Breast epithelium (tissue), 4 donors: ENCODE results near the gene SKIC8. TPM values are rescaled to one million over a fixed set of nuclear protein-coding genes. Genes with fewer than 3 reads are reported as not detected.

ENCODE experiments used
- DNase-seq, 2 donors: peaks; one replicate each; pipeline ENCODE4 v3.0.0-alpha.2; 2019; ENCODE audit warnings: low spot score in 2 of 2
- H3K27ac ChIP-seq, 2 donors: fragments of 200-600 bp; sonication (generic) in 1 of 2; one replicate each; pipeline ENCODE4 v1.5.1; 2016 to 2019; ENCODE audit warnings: mild to moderate bottlenecking in 1 of 2
- H3K27me3 ChIP-seq, 2 donors: fragments of 200-600 bp; sonication (generic) in 1 of 2; one replicate each; pipeline versions ENCODE4 v1.5.1 to v1.6.0; 2017 to 2019; ENCODE audit warnings: control low read depth in 1 of 2, mild to moderate bottlenecking in 1 of 2
- H3K36me3 ChIP-seq: fragments of 200-600 bp; one replicate; pipeline ENCODE4 v1.5.1; 2019
- H3K4me1 ChIP-seq, 2 donors: fragments of 200-600 bp; sonication (generic); one replicate each; pipeline ENCODE4 v1.5.1; 2016 to 2019; ENCODE audit warnings: control low read depth in 1 of 2
- H3K4me3 ChIP-seq, 3 donors: fragments of 200-600 bp; sonication (generic); 1 replicate in 2 of 3; 2 replicates in 1 of 3; pipeline ENCODE4 v1.5.1; 2016 to 2019; ENCODE audit warnings: mild to moderate bottlenecking in 3 of 3, moderate library complexity in 2 of 3
- H3K9me3 ChIP-seq, 2 donors: fragments of 200-600 bp; sonication (generic) in 1 of 2; one replicate each; pipeline ENCODE4 v1.5.1; 2016 to 2019; ENCODE audit warnings: control low read depth in 1 of 2
- POLR2A ChIP-seq: fragments of 450-650 bp; IDR thresholded peaks from one replicate; pipeline ENCODE4 v1.6.1; 2016; ENCODE audit warnings: antibody characterized with exemption, mild to moderate bottlenecking, moderate library complexity
- POLR2AphosphoS5 ChIP-seq, 3 donors: sonication (generic); formaldehyde crosslinking; IDR thresholded peaks; one replicate each; pipeline ENCODE4 v1.6.1; 2017; ENCODE audit warnings: antibody characterized with exemption in 3 of 3
- intact Hi-C: fragments of 100-400 bp; cut with DNase I; formaldehyde crosslinking; loops from one replicate; pipeline ENCODE4 v1.15.1; 2023; ENCODE audit warnings: low total_unique reads
- total RNA-seq, 3 donors: library from RNA; depleted of rRNA; stranded (reverse); fragments of >200 nt; gene quantifications; one replicate each; pipeline ENCODE4 v1.1.0, GENCODE V29; 2016
- TF ChIP-seq, protein P1 (sequence below), 3 donors: fragments of 450-650 bp; IDR thresholded peaks; one replicate each; pipeline ENCODE4 v1.5.1; 2016 to 2017; ENCODE audit warnings: antibody characterized with exemption in 3 of 3, mild to moderate bottlenecking in 3 of 3, moderate library complexity in 3 of 3

Gene SKIC8
- total RNA-seq = 10 to 100 TPM; 63.5 to 98.8 (median 96.0) TPM

DNA sequence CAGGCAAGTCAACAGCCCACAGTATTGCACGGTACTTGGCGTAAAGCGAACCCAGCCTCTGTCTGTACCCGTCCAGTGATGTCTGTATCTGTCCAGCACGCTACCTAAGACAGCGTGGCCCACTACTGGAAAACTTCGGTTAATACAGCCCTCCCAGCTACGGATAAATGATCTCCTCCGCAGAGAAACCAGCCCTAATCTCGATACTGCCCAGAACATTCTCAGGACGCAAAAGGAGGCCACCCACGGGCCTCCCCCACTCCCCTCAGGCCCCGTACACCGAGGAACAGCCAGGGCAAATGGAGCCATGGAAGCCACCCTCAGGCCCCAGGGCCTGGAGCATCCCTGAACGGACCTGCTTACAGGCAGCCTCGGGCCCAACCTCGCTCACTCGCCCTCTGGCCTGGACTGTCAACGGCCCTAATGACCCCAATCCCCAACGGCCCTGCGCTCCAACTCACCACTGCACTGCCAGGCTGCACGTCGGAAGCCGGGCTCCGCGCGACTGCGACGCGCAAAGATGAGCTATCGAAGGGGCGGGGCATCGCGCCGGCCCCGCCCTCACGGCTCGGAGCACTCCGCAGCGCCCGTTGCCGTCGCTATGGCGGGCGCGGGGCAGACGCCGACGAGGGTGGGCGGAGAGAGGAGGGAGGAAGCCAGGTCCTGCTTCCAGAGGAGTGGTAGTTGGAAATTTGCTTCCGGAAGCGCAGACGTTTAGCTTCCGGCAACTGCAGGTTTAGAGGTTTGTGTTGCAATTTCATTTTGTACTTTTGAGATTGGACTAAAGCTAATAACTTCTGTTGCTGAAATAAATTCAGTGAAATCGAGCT lies at the start of gene SKIC8:
TSS of gene SKIC8 (minus strand) at position 509 of the 830 bp plus-strand sequence. CDS start 3,923 bp downstream, outside the sequence.
- intact Hi-C loops = no loop called here
- DNase-seq = peak; percentile 88 to 90
- Histone ChIP-seq H3K4me1 (peaks cover 0 to 8% of the 10 kb centered on the region in 2 donors), H3K4me3 (peak within 1 kb of the TSS; percentile 89 to 98 (median 97)), H3K36me3 (no peaks in the 10 kb centered on the region), H3K27me3 (peaks cover 2 to 9% of the 10 kb centered on the region in 2 donors), H3K9me3 (no peaks in the 10 kb centered on the region), H3K27ac (peak within 1 kb of the TSS; percentile 92)
- peak; percentile 83 to 96 (median 86) for TF ChIP-seq POLR2AphosphoS5 (IDR thresholded peaks at IDR 0.05)
- TF ChIP-seq POLR2A = peak; percentile 72
- TF ChIP-seq, protein P1, sequence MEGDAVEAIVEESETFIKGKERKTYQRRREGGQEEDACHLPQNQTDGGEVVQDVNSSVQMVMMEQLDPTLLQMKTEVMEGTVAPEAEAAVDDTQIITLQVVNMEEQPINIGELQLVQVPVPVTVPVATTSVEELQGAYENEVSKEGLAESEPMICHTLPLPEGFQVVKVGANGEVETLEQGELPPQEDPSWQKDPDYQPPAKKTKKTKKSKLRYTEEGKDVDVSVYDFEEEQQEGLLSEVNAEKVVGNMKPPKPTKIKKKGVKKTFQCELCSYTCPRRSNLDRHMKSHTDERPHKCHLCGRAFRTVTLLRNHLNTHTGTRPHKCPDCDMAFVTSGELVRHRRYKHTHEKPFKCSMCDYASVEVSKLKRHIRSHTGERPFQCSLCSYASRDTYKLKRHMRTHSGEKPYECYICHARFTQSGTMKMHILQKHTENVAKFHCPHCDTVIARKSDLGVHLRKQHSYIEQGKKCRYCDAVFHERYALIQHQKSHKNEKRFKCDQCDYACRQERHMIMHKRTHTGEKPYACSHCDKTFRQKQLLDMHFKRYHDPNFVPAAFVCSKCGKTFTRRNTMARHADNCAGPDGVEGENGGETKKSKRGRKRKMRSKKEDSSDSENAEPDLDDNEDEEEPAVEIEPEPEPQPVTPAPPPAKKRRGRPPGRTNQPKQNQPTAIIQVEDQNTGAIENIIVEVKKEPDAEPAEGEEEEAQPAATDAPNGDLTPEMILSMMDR (IDR thresholded peaks at IDR 0.05) = peak in 1 of 3 donors; percentile 18

DNA sequence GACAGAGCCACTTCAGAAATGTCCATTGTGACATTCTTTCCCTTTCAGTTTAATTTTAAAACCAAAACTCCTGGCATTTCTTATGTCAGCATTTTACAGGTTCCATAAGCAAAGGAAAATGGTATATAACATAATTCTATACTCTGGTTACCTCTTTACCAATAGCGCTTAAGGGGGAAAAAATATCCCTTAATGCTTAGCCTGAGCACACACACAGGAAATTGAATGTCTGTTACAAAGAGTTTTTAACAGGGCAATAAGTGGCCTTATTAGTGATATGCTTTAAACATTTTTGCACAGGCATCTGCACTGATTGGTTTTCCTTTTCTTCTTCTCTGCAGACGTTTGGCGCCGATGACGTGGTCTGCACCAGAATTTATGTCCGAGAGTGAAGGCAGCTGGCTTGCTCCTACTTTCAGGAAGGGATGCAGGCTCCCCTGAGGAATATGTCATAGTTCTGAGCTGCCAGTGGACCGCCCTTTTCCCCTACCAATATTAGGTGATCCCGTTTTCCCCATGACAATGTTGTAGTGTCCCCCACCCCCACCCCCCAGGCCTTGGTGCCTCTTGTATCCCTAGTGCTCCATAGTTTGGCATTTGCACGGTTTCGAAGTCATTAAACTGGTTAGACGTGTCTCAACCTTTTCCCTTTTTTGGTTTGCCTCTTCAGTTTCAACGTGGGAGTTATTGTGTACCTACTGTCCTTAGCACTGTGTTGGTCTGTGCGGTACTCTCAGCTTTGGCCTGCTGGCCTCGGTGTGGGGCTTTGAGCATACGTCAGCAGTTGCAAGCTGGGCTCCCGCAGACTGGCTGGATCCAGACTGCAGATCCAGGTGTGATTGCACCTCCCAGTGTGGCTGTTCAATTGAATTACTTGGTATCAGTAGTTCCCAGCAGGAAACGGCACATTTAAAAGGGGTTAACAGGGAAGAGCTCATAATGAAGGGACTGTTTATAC lies 48.5 kb upstream of the SKIC8 start:
- Histone ChIP-seq H3K27me3 (no peaks in the 10 kb centered on the region), H3K4me3 (no peak overlapping the region), H3K27ac (peak overlapping the region; percentile 85 to 87), H3K9me3 (no peaks in the 10 kb centered on the region), H3K4me1 (no peaks in the 10 kb centered on the region), H3K36me3 (no peaks in the 10 kb centered on the region)
- intact Hi-C loops = no loop called here
- DNase-seq = peak; percentile 58 to 75
- TF ChIP-seq POLR2AphosphoS5 (IDR thresholded peaks at IDR 0.05) (no peak), POLR2A (no peak)
- TF ChIP-seq, protein P1 (IDR thresholded peaks at IDR 0.05) = no peak

- H3K27ac ChIP-seq = peak overlapping the region; percentile 14 to 33
- H3K36me3 ChIP-seq = no peaks in the 10 kb centered on the region
- intact Hi-C loops = no loop called here
- no peak for DNase-seq
- H3K4me1 ChIP-seq = no peaks in the 10 kb centered on the region
- H3K27me3 ChIP-seq = peaks cover 0 to 9% of the 10 kb centered on the region in 2 donors
- no peaks in the 10 kb centered on the region for H3K9me3 ChIP-seq
- TF ChIP-seq, protein P1 (IDR thresholded peaks at IDR 0.05) = no peak
- no peak for TF ChIP-seq POLR2AphosphoS5 (IDR thresholded peaks at IDR 0.05)
- TF ChIP-seq POLR2A = no peak
- no peak overlapping the region for H3K4me3 ChIP-seq
Observed at GRCh38 chr15:78345396-78346125, 46.2 kb upstream of the SKIC8 start.

DNA sequence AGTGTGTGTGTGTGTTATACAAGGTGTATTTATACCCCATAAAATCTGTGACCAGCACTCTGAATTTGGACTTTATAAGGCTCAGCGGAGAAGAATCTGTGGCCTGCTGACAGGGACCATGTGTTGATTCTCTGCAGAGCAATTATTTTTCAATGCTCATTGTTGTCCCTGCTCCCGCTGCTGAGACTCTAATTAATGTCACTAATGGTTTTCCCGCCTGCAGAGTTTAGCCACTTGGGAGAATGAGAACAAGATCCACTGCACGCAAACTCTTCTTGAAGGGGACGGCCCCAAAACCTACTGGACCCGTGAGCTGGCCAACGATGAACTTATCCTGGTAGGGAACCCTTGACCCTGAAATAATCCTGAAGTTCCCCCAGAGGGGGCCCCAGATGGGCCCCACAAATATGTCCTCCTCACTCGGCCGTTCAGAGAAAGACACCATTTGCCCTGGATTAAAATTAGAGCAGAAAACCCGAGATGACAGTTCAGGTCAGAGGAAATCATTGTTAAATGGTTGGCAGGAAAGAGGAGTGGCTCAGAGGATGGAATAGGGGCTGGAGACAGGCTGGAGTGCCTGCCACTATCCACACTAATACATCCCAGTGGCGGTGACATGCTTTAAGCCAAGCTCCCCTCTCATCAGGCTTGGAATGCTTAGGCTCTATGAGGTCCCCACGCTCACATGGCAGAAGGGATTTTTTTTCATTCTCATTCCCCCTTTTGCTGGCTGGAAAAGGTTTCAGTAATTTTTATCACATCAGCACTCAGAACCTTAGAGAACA lies 44.1 kb upstream of the SKIC8 start:
- Histone ChIP-seq H3K9me3 (no peaks in the 10 kb centered on the region), H3K4me1 (no peaks in the 10 kb centered on the region), H3K27ac (no peak overlapping the region), H3K27me3 (peaks cover 0 to 27% of the 10 kb centered on the region in 2 donors), H3K4me3 (no peak overlapping the region), H3K36me3 (no peaks in the 10 kb centered on the region)
- TF ChIP-seq POLR2A (no peak), POLR2AphosphoS5 (IDR thresholded peaks at IDR 0.05) (no peak)
- TF ChIP-seq, protein P1 (IDR thresholded peaks at IDR 0.05) = no peak
- intact Hi-C loops = no loop called here
- DNase-seq = no peak
